ENCODE results near the gene GNS. TPM values are rescaled to one million over a fixed set of nuclear protein-coding genes. Genes with fewer than 3 reads are reported as not detected.

The GNS gene
- total and polyA plus RNA-seq, 2 donors (not counting 3 experiments of a cell fraction or from before 2014, with no cell fraction given), result 107 to 142 TPM

DNA sequence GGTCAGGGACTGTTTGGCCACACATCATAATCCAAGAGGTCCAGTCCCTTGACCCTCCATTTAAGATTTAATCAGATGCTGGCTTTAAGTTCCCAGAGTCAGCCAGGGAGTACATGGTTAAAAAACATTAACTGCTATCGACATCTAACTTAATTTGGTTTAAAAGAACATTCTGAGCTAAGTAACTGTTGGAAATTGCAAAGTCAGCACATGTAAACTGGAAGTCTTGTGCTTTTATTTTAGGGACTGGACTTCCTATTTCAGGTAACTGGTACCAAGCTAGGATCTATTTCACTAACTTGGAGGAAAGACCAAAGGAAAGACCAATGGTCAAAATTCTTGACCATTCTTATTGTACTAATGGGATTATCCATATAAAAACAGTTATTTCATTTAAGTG lies 40.6 kb downstream of the GNS start:
- no peak for DNase-seq (ENCODE audit: low read depth, low spot score)
- Histone ChIP-seq H3K79me2 (ENCODE audit: control insufficient read depth, insufficient read depth, low read length) (no peaks in the 10 kb centered on the region), H2AFZ (ENCODE audit: low read depth, low read length) (no peak overlapping the region), H3K4me2 (ENCODE audit: insufficient read depth, low read length) (no peak overlapping the region), H3K27me3 (ENCODE audit: control insufficient read depth in 2 of 2, insufficient read depth in 2 of 2, low read length in 2 of 2) (no peaks in the 10 kb centered on the region), H3K27ac (ENCODE audit: insufficient read depth, low read depth, low read length) (no peak overlapping the region), H3K9me3 (replicated peaks; ENCODE audit: control insufficient read depth, insufficient read depth, low read length) (no peaks in the 10 kb centered on the region), H3K9me1 (replicated peaks; ENCODE audit: control insufficient read depth, extremely low read depth, insufficient read depth, low read length) (no peaks in the 10 kb centered on the region), H3K4me3 (replicated peaks in 1 of 3; ENCODE audit: insufficient read depth in 1 of 3, low read depth in 1 of 3, low read length in 3 of 3) (no peak overlapping the region), H4K20me1 (replicated peaks; ENCODE audit: control insufficient read depth, extremely low read depth, insufficient read depth, low read length) (no peaks in the 10 kb centered on the region), H3K36me3 (ENCODE audit: control insufficient read depth in 2 of 2, extremely low read depth in 1 of 2, insufficient read depth in 2 of 2, low read length in 2 of 2) (peaks cover 8 to 25% of the 10 kb centered on the region in 2 experiments), H3K4me1 (ENCODE audit: control insufficient read depth, extremely low read depth, insufficient read depth, low read length) (no peaks in the 10 kb centered on the region), H3K9ac (replicated peaks; ENCODE audit: extremely low read depth, insufficient read depth, low read length) (no peak overlapping the region)
- no peak for FAIRE-seq
- POLR2A ChIA-PET, result interaction anchor here (0.5 kb wide), 1 partner anchor 29 kb away, joined by 3 read pairs; no protein-coding TSS in a partner anchor
- intact Hi-C loops (cut with micrococcal nuclease), result no loop called here
- CTCF ChIA-PET, result interaction anchor here (0.6 to 2.5 kb wide), 5 partner anchors 20 to 178 kb away, joined by 3 to 6 read pairs (median 3); no protein-coding TSS in a partner anchor
- dilution Hi-C loops (cut with MboI; ENCODE audit: extremely low pct_ligation_motif_present, low sequenced_read_pairs), result no loop called here
- no TSS peak for BruUV-seq (replicated peaks)
- TF ChIP-seq, protein P1, sequence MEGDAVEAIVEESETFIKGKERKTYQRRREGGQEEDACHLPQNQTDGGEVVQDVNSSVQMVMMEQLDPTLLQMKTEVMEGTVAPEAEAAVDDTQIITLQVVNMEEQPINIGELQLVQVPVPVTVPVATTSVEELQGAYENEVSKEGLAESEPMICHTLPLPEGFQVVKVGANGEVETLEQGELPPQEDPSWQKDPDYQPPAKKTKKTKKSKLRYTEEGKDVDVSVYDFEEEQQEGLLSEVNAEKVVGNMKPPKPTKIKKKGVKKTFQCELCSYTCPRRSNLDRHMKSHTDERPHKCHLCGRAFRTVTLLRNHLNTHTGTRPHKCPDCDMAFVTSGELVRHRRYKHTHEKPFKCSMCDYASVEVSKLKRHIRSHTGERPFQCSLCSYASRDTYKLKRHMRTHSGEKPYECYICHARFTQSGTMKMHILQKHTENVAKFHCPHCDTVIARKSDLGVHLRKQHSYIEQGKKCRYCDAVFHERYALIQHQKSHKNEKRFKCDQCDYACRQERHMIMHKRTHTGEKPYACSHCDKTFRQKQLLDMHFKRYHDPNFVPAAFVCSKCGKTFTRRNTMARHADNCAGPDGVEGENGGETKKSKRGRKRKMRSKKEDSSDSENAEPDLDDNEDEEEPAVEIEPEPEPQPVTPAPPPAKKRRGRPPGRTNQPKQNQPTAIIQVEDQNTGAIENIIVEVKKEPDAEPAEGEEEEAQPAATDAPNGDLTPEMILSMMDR (IDR thresholded peaks at IDR 0.05; ENCODE audit: extremely low read depth in 1 of 2, insufficient read depth in 1 of 2, low read depth in 1 of 2, low read length in 2 of 2), result no peak
- TF ChIP-seq POLR2AphosphoS5 (IDR thresholded peaks at IDR 0.05; ENCODE audit: insufficient read depth, low read depth, low read length) (no peak), EZH2 (IDR thresholded peaks at IDR 0.05; ENCODE audit: borderline replicate concordance, low read depth, low read length, severe bottlenecking) (no peak), GATA2 (IDR thresholded peaks at IDR 0.05; ENCODE audit: insufficient read depth, insufficient read length, low read depth, low read length) (no peak), POLR2A (IDR thresholded peaks at IDR 0.05; ENCODE audit: low read depth, low read length) (no peak), FOS (IDR thresholded peaks at IDR 0.05; ENCODE audit: borderline replicate concordance, insufficient read depth, low read length) (no peak)
- TF ChIP-seq, protein P2, sequence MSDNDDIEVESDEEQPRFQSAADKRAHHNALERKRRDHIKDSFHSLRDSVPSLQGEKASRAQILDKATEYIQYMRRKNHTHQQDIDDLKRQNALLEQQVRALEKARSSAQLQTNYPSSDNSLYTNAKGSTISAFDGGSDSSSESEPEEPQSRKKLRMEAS (IDR thresholded peaks at IDR 0.05; ENCODE audit: insufficient read depth, insufficient read length), result no peak

All from endothelial cell of umbilical vein (primary cell).